A673 (cell line): ENCODE data around the gene ACSL1. TPM values are rescaled to one million over a fixed set of nuclear protein-coding genes. Genes with fewer than 3 reads are reported as not detected.

Source experiments
- BruUV-seq: library from RNA; stranded (reverse); fragments of 400-500 nt; replicated peaks from 2 replicates; lab custom pipeline; 2021; lab: Mats Ljungman, UMichigan
- CTCF ChIA-PET: fragments of 300-600 bp; sonication (Branson Sonifier 250); formaldehyde crosslinking; loops from one replicate; lab custom pipeline; 2022; ENCODE audit warnings: antibody characterized with exemption; lab: Charles Lee
- POLR2A ChIA-PET: fragments of 300-600 bp; sonication (Branson Sonifier 250); formaldehyde crosslinking; loops from one replicate; lab custom pipeline; 2022; ENCODE audit warnings: antibody characterized with exemption; ENCODE audit not compliant: low non-redundant PET; lab: Charles Lee
- DNase-seq: peaks from one replicate; pipeline ENCODE4 v3.0.0-alpha.2; 2015; ENCODE audit warnings: low spot score
- H3K27ac ChIP-seq: fragments of 200-600 bp; sonication (generic); 2 replicates; pipeline ENCODE4 v1.5.1; 2016; ENCODE audit warnings: mixed run types, low read depth, mild to moderate bottlenecking, mixed read lengths, antibody characterized with exemption, low read length; ENCODE audit not compliant: poor library complexity, severe bottlenecking
- H3K27me3 ChIP-seq: fragments of 200-600 bp; sonication (generic); replicated peaks from 2 replicates; pipeline ENCODE4 v1.6.1; 2017; ENCODE audit warnings: mixed run types, low read depth, mild to moderate bottlenecking, mixed read lengths, antibody characterized with exemption, low read length; ENCODE audit not compliant: insufficient read depth, poor library complexity
- H3K36me3 ChIP-seq: fragments of 200-600 bp; sonication (generic); 2 replicates; pipeline ENCODE4 v1.6.1; 2016; ENCODE audit warnings: mixed run types, mild to moderate bottlenecking, mixed read lengths, antibody characterized with exemption, low read length; ENCODE audit not compliant: insufficient read depth, poor library complexity, severe bottlenecking
- H3K4me1 ChIP-seq: fragments of 200-600 bp; sonication (generic); 2 replicates; pipeline ENCODE4 v1.6.1; 2017; ENCODE audit warnings: mixed run types, mild to moderate bottlenecking, mixed read lengths, antibody characterized with exemption, low read length; ENCODE audit not compliant: insufficient read depth, poor library complexity, severe bottlenecking
- H3K4me3 ChIP-seq: fragments of 200-600 bp; sonication (generic); 2 replicates; pipeline ENCODE4 v1.5.1; 2016; ENCODE audit warnings: low read depth, mixed run types, mild to moderate bottlenecking, mixed read lengths, low read length; ENCODE audit not compliant: poor library complexity, severe bottlenecking
- H3K9me3 ChIP-seq: fragments of 200-600 bp; sonication (generic); 2 replicates; pipeline ENCODE4 v1.6.1; 2016; ENCODE audit warnings: mixed run types, low read depth, mild to moderate bottlenecking, mixed read lengths, antibody characterized with exemption, low read length; ENCODE audit not compliant: poor library complexity, severe bottlenecking
- EZH2 ChIP-seq: fragments of 200-600 bp; sonication (generic); IDR thresholded peaks from 2 replicates; pipeline ENCODE4 v1.6.1; 2017; ENCODE audit warnings: borderline replicate concordance, low read depth, mild to moderate bottlenecking, mixed read lengths, antibody characterized with exemption, low read length; ENCODE audit not compliant: poor library complexity, severe bottlenecking
- intact Hi-C: fragments of 100-400 bp; cut with micrococcal nuclease; formaldehyde crosslinking; loops from one replicate; pipeline ENCODE4 v1.10.0; 2022; ENCODE audit not compliant: unreplicated experiment
- total RNA-seq: library from RNA; stranded (reverse); gene quantifications from 2 replicates; pipeline ENCODE4 v1.2.3, GENCODE V29; 2021
- TF ChIP-seq, protein P1 (sequence below): fragments of 300-800, 200-600 bp; sonication (generic); conservative IDR thresholded peaks from 2 replicates; pipeline ENCODE4 v1.5.1; 2017; ENCODE audit warnings: low read depth, mild to moderate bottlenecking, antibody characterized with exemption, low read length, moderate library complexity, mixed read lengths

Gene ACSL1
- total RNA-seq, 1 experiment from 2014 or later: 5.2 TPM

- Histone ChIP-seq H3K27ac (no peak overlapping the region), H3K4me1 (no peaks in the 10 kb centered on the region), H3K4me3 (no peak overlapping the region), H3K36me3 (no peaks in the 10 kb centered on the region), H3K27me3 (peaks cover 33% of the 10 kb centered on the region), H3K9me3 (no peaks in the 10 kb centered on the region)
- DNase-seq: no peak
- BruUV-seq: no TSS peak
- POLR2A ChIA-PET: no interaction called here
- TF ChIP-seq EZH2: no peak
- TF ChIP-seq, protein P1, sequence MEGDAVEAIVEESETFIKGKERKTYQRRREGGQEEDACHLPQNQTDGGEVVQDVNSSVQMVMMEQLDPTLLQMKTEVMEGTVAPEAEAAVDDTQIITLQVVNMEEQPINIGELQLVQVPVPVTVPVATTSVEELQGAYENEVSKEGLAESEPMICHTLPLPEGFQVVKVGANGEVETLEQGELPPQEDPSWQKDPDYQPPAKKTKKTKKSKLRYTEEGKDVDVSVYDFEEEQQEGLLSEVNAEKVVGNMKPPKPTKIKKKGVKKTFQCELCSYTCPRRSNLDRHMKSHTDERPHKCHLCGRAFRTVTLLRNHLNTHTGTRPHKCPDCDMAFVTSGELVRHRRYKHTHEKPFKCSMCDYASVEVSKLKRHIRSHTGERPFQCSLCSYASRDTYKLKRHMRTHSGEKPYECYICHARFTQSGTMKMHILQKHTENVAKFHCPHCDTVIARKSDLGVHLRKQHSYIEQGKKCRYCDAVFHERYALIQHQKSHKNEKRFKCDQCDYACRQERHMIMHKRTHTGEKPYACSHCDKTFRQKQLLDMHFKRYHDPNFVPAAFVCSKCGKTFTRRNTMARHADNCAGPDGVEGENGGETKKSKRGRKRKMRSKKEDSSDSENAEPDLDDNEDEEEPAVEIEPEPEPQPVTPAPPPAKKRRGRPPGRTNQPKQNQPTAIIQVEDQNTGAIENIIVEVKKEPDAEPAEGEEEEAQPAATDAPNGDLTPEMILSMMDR: no peak
- intact Hi-C loops: no loop called here
- CTCF ChIA-PET: no interaction called here
Observed at GRCh38 chr4:184822356-184822755, 3.4 kb downstream of the ACSL1 start.

DNA sequence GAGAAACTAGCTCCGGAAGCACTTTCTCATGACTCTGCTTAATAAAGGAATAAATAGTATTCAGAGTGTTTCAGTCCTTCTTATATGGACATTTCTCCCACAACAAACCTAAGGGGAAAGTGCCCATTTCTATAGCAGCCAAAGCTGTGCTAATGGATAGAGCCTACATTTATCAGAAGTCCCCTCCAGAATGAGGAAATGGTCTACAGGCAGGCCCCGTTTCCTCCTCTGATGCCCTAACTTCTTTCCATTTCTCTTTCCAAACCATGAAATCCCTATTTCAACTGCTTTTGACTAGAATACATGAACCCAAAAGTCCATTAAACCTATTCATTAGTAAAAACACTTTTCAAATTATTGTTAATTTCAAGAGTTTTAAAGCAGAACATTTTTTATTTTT, 4.5 kb downstream of the ACSL1 start:
- Histone ChIP-seq H3K27ac (no peak overlapping the region), H3K4me3 (no peak overlapping the region), H3K27me3 (peaks cover 22% of the 10 kb centered on the region), H3K9me3 (no peaks in the 10 kb centered on the region), H3K4me1 (no peaks in the 10 kb centered on the region), H3K36me3 (no peaks in the 10 kb centered on the region)
- DNase-seq: no peak
- CTCF ChIA-PET: no interaction called here
- intact Hi-C loops: no loop called here
- TF ChIP-seq, protein P1: no peak
- no peak for TF ChIP-seq EZH2
- POLR2A ChIA-PET: no interaction called here
- BruUV-seq: no TSS peak

DNA sequence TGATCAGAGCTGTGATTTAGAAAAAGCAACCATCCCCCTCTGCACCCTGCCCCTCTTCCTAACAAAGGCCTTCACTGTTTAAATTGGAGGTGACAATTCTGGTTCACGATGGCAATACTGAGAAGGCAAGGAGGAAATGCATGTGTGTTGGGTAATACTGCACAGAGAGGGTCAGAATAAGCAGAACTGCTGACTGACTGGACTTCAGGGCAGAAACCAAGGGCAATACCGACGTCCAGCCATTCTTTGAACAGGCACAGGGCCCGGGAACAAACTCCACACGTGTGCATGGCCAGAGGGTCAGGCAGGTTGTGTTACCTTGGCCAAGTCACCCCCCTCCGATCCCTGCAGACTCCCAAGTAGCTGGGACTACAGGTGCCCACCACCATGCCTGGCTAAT, 6.0 kb downstream of the ACSL1 start:
- CTCF ChIA-PET: interaction anchor here (1.3 kb wide), 1 partner anchor 74 kb away, joined by 4 read pairs; no protein-coding TSS in a partner anchor
- TF ChIP-seq, protein P1: no peak
- no peak for TF ChIP-seq EZH2
- Histone ChIP-seq H3K36me3 (no peaks in the 10 kb centered on the region), H3K27me3 (peaks cover 17% of the 10 kb centered on the region), H3K27ac (no peak overlapping the region), H3K4me1 (no peaks in the 10 kb centered on the region), H3K9me3 (no peaks in the 10 kb centered on the region), H3K4me3 (no peak overlapping the region)
- POLR2A ChIA-PET: no interaction called here
- no TSS peak for BruUV-seq
- intact Hi-C loops: no loop called here
- no peak for DNase-seq
